HG03280 (cell line): ENCODE results near the gene ASL.
A peak's percentile ranks its signal among the peaks of the same experiment; 100 is the strongest.
"Not testable (repeated sequence)": the region's sequence is repeated elsewhere in the genome, so short reads cannot be mapped to it uniquely, and the experiment has no call there.

Source experiments
- ATAC-seq: cut with Tn5 transposase; IDR thresholded peaks from one replicate; pipeline ENCODE4 v1.9.1; 2021; ENCODE audit warnings: mild to moderate bottlenecking, moderate library complexity; ENCODE audit not compliant: unreplicated experiment

The ASL gene

GRCh38 chr7:66075590-66076461, at the start of gene ASL:
Gene ASL (plus strand): TSS chr7:66075819. CDS start chr7:66076082, 263 bp downstream.
- ATAC-seq = peak; percentile 99

DNA sequence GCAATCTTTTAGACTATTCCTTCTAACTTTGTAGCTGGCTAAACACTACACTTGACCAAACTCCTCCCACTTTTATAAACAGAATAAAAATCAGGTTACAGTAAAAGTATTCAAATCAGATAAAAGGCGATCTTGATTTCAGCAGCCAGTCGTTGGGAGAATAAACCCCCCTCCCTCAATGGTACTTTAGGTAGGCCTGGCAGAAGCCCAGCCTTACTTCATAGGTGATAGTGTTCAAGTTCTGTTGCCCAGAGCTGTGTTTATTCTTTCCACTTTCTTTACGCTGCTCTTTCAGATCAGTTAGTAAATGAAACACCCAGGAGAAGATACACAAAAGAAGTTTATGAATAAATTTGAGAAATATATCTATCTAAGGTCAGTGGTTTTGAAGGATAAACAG, 47.3 kb upstream of the ASL start:
- ATAC-seq = not testable (repeated sequence)

- no peak for ATAC-seq
These were observed 41.9 kb upstream of the ASL start for GRCh38 chr7:66033471-66034385.

DNA sequence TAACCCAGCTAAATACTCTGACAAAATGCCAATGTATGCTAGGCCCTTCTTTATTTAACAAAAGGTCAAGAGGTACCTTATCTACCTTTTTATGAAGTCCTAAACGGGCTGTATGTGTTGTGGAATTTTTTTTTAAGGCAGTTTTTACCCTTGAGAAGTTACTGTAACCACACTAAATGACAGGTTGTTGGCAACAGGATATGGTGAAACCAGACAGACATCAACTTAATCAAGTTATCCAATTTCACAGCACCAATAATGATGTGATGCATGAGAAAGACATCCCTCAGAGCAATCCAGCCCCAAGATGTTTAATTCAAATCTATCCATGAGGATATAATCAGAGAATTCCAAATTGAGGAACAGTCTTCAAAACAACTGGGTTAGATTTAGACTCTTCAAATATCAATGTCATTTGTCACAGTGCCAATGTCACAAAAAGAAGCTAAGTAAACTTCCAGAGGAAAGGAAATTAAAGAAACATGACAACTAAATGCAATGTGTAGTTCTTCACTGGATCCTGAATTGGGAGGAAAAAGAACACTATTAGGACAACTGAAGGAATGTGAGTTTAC, 41.1 kb upstream of the ASL start:
- ATAC-seq = not testable (repeated sequence)

DNA sequence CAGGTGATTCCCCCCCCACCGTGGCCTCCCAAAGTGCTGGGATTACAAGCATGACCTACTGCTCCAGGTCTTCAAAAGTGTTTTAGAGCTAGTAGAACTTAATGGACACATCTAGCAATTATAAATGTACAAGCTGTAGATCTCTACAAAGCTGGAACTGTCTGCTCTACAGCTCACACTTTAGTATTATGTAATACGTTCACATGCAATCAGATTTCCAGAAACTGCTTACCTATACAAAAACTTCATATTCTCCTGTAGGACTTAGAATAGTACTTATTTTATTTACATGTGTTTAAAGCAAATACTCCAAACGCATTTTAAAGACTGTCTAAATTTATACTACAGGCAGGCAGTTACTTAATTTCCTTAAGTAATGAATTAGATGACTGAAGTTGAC, 39.2 kb upstream of the ASL start:
- no peak for ATAC-seq

DNA sequence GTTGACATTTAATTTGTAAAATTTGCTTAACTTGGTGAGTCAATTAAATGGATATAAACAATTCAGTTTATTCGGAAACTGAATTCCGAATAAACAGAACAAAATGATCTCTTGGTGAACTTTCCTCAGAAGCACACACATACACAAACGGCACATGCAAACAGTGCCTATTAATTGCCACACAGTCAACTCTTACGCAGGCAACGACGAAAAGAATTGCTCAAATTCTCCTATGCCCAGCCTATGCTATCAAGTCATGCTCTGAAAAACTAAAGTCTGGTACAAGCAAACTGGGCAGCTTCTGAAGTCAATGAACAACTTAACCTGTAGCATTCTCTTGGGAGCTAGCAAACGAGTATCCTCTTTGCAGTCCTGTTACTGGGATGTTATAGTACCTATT, 38.8 kb upstream of the ASL start:
- no peak for ATAC-seq

DNA sequence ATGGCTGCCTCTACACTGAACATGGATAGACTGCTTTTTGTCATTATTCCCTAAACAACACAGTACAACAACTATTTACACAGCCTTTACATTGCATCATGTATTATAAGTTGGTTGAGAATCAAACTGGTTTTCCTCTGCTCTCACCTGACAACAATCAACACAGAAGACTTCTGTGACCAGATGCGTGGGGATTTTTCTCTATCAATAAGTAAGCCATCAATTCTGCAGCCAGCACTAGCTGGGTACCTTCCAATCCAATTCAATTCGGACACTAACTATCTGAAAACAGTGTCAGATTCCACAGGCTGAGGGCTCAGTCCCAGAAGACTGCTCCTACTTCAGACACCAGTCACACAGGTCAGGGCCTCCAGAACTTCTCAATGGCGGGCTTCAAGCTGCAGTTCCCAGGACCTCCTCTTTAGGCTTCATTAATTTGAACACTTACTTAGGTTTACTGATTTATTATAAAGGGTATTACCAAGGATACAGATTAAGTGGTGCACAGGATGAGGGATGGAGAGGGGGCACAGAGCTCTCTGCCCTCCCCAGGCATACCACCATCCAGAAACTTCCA, 36.4 kb upstream of the ASL start:
- ATAC-seq = no peak

DNA sequence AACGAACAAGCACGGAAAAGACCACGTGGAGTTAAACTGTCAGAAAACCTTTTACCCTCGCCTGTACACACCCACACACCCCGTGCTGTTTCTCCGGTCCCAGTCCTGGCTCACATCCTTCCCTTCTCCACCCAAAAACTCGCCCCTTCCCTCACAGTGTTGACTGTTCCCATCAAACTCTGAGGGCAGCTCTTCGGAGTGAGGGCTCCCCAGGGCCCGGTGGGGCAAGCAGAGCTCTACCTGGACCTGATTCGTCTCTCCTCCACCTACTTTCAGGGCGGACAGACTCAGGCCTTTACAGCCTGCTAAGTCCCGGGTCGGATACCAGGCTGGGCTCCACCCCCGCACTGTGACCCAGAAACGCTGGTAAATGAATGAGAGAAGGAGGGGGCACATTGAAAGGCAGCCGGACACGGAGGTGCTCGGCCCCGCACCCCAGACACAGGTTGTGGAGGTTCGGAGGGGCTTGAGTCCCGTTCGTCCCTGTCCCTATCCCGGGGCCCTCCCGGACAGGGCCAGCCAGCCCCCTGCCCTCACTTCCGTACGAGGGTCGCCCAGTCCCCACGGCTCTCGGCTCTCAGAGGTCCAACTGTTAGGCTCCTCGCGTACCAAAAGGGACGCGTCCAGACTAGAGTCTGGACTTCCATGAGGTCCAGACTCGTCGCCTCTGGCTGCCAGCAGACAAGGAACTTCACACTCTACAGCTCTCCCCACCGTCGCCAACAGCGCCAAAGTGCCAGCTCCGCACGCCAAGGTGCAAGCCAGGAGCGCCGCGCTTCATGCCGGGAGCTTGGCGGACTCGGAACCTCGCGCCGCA, 31.7 kb upstream of the ASL start:
- no peak for ATAC-seq

DNA sequence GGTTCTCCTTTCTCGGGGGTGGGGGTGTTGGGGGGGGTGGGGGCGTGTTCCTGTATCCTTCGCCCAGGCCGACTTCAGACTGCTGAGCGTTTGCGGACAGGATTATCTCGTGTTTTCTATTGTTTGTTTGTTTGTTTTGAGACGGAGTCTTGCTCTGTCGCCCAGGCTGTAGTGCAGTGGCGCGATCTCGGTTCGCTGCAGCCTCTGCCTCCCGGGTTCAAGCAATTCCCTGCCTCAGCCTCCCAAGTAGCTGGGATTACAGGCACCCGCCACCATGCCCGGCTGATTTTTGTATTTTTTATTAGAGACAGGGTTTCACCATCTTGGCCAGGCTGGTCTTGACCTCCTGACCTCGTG, 31.1 kb upstream of the ASL start:
- not testable (repeated sequence) for ATAC-seq

DNA sequence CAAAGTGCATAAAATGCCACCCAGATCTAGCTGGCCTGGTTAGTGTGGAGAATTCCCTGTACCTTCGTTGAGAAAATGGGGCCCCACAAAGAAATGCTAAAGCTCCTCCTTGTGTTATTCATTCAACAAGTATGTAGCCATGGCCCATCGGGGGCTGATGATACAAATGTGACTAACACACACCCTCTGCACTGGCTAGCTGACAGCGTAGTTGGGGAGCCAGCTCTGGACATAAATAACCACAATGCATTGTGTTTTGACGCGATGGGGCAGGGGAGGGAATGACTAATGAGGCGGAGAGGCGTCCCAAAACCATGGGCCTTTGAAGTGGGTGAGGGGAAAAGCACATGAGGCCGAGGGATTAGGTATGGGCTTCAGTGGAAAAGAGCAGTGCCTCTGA, 28.2 kb upstream of the ASL start:
- ATAC-seq = no peak

DNA sequence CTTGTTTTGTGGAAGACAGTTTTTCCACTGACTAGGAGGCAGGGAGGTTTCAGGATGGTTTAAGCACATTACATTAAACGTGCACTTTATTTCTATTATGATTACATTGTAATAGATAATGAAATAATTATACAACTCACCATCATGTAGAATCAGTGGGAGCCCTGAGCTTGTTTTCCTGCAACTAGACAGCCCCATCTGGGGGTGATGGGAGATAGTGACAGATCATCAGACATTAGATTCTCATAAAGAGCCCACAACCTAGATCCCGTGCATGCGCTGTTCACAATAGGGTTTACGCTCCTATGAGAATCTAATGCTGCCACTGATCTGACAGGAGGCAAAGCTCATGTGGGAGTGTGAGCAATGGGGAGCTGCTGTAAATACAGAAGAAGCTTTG, 25.7 kb upstream of the ASL start:
- not testable (repeated sequence) for ATAC-seq

GRCh38 chr7:66050337-66050957, 25.2 kb upstream of the ASL start:
- no peak for ATAC-seq

DNA sequence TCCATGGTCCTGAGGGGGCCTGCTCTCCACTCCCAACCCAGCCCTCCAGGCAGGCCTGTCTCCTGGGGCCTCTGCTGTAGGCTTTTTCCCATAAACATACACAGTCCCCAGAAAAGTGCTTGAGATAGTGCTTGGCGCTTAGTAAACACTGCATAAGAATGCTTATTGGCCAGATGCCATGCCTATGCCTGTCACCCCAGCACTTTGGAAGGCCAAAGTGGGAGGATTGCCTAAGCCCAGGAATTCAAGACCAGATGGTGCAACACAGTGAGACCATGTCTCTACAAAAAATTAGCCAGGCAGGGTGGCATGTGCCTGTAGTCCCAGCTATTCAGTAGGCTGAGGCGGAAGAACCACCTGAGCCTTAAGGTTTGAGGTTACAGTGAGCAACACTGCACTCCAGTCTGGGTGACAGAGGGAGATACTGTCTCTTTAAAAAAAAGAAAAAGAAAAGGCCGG, 24.6 kb upstream of the ASL start:
- no peak for ATAC-seq

- ATAC-seq = no peak
These were observed 23.2 kb upstream of the ASL start for GRCh38 chr7:66052447-66052846.

DNA sequence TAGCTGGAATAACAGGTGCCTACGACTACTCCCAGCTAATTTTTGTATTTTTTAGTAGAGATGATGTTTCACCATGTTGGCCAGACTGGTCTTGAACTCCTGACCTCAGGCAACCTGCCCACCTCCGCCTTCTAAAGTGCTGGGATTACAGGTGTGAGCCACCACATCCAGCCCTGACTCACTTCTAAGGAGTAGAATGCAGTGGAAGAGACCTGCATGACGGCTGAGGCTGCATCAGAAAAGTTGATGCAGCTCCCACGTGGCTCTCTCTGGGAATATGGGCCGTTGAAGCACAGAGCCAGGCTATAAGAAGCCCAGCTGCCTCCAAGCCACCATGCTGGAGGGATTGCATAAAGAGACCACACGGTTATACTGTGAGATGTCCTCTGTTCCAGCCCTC, 21.6 kb upstream of the ASL start:
- ATAC-seq = no peak

- ATAC-seq = peak; percentile 57
These were observed 20.2 kb upstream of the ASL start for GRCh38 chr7:66055321-66055956.

- no peak for ATAC-seq
These were observed 14.8 kb upstream of the ASL start for GRCh38 chr7:66060796-66061195.

DNA sequence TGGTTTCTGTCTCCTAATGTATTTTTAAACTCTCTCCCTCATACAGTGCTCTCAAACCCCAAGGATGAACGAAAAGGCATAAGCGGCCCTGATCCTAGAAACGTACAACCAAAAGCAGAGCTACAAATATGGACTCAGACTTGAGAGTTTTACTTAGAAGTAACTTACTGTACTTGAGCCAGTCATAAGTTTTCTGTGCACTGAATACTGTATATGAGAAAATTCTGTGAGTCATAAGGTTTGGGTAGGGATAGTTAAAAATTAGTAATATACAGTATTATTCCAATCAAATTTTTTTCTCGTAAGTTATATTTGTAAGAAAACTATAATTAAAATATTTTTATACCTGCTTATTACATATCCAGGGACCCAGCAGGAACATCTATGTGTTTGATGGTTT, 5.9 kb upstream of the ASL start:
- ATAC-seq = no peak

DNA sequence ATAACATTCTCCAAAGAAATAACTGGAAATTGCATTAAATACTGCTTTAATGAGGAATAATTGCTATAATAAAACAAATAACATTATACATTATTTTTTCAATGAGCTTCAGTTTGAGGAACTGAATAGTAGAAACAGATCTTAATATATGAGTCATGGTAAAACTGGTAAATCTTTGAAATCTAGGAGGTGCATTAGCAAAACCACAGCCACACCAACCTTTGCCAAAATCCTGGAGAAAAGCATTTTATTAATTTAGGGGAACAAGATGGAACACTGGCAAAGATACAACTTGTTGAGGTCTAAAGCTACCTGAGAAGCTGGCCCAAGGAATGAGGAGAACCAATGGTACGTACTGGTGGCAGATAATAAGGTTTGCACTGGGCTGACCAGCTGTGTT, 5.4 kb upstream of the ASL start:
- ATAC-seq = no peak
